Activated CD4-positive, alpha-beta memory T cell treated with anti-CD3 and anti-CD28 coated beads for 36 hours (primary cell): ENCODE results near the gene XPNPEP2. TPM values are rescaled to one million over a fixed set of nuclear protein-coding genes. Genes with fewer than 3 reads are reported as not detected.

Source experiments
- CTCF ChIA-PET: fragments of 350-600 bp; sonication (Branson Sonifier 250); formaldehyde crosslinking; loops from one replicate; lab custom pipeline; 2021; ENCODE audit warnings: antibody characterized with exemption, inconsistent platforms; lab: Charles Lee
- POLR2A ChIA-PET: fragments of 350-600 bp; sonication (Branson Sonifier 250); formaldehyde crosslinking; loops from one replicate; lab custom pipeline; 2021; ENCODE audit warnings: antibody characterized with exemption; lab: Charles Lee
- DNase-seq: peaks from one replicate; pipeline ENCODE4 v3.0.0-alpha.2; 2020
- H3K27ac Mint-ChIP-seq: one replicate; pipeline ENCODE4 v1.8.0; 2021; ENCODE audit warnings: mixed read lengths
- H3K27me3 Mint-ChIP-seq: one replicate; pipeline ENCODE4 v1.8.0; 2021; ENCODE audit warnings: mixed read lengths
- H3K36me3 Mint-ChIP-seq: one replicate; pipeline ENCODE4 v1.8.0; 2021; ENCODE audit warnings: mixed read lengths
- H3K4me1 Mint-ChIP-seq: one replicate; pipeline ENCODE4 v1.8.0; 2021; ENCODE audit warnings: low read depth, mixed read lengths
- H3K4me3 Mint-ChIP-seq: one replicate; pipeline ENCODE4 v1.8.0; 2021; ENCODE audit warnings: mild to moderate bottlenecking, mixed read lengths
- H3K9me3 Mint-ChIP-seq: one replicate; pipeline ENCODE4 v1.8.0; 2021; ENCODE audit warnings: mixed read lengths
- intact Hi-C: fragments of 100-400 bp; cut with micrococcal nuclease; formaldehyde crosslinking; loops from one replicate; pipeline ENCODE4 v1.15.1; 2023
- total RNA-seq, 2 experiments: library from RNA; stranded (reverse); gene quantifications; one replicate each; pipeline ENCODE4 v1.2.3, GENCODE V29; 2021

The XPNPEP2 gene
- total RNA-seq, 2 experiments from 2014 or later, result 0.80 to 0.93 TPM

DNA sequence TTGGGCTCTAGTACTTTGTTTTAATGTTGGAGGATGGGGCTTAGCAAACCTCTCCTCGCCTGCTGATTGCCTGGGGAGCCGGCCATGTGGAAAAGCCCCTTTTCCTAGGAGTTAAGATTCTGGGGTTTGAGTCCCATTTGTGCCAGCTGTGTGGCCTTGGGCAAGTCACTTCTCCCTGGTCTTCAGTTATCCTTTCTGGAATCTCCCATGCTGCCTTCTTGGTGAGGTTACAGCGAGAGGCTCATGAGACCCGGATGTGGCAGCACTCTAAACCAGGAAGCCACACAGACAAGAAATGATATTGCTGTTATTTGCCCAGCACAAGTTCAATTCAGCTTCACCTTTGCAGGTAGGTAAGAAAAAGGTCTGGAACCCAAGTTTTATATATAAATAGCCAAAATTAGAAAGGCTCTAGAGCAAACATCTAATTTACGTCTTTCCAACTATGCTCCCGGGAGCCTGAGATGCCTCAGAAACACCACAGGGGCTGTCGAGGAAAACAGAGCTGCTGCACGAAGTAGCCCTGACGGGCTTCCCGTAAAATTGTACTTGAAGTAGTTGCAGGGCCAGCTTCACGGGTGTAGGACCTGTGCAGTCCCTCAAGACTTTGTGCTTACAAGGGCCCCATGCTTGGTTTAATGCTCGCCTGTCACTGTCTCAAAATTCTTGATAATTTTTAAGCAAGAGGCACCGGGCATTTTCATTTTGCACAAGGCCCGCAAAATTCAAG is 32.7 kb downstream of the XPNPEP2 start:
- peaks cover 67% of the 10 kb centered on the region for H3K4me1 Mint-ChIP-seq
- intact Hi-C loops, result no loop called here
- DNase-seq, result peak; percentile 58

DNA sequence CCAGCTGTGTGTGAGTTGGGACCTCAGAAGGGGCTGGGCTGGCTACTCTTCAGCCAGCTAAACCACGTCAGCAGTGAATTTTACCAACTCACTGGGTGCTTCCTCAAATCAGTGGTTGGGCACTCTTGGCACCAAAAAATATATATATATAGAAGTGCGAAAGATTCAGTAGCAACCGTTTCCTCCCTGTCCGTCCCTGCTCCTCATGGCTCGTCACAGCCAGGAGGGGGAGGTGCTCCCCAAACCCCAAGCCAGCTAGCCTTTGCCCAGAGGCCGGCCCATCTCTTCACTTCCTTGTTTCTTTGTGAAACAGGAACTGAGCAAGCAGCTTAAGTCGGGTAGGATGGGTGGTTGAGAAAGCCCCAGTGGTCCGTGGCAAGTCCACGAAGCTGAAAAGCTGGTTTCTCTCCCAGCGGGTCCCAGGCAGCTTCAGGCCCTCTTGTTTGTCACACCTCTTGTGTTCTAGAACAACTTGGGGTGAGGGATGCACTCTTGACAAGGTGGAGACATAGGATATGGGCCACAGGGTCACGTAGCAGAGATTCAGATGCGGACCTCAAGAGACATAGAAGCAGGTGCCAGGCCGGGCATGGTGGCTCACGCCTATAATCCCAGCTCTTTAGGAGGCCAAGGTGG is 34.1 kb downstream of the XPNPEP2 start:
- ChIA-PET CTCF (interaction anchor here (1.5 to 3.1 kb wide), 5 partner anchors 8 to 17 kb away, joined by 4 to 9 read pairs (median 8); no protein-coding TSS in a partner anchor), POLR2A (interaction anchor here (1.0 to 5.2 kb wide), 5 partner anchors 8 to 25 kb away, joined by 3 to 32 read pairs (median 6); no protein-coding TSS in a partner anchor)
- H3K36me3 Mint-ChIP-seq, result no peaks in the 10 kb centered on the region
- H3K27me3 Mint-ChIP-seq, result no peaks in the 10 kb centered on the region
- H3K4me3 Mint-ChIP-seq, result peak overlapping the region; percentile 48
- peaks cover 64% of the 10 kb centered on the region for H3K4me1 Mint-ChIP-seq
- H3K27ac Mint-ChIP-seq, result peak overlapping the region; percentile 92
- intact Hi-C loops, result no loop called here
- peak; percentile 70 for DNase-seq
- H3K9me3 Mint-ChIP-seq, result no peaks in the 10 kb centered on the region

More for the DNA sequence above, 32.7 kb downstream of the XPNPEP2 start:
- Mint-ChIP-seq H3K9me3 (no peaks in the 10 kb centered on the region), H3K27me3 (no peaks in the 10 kb centered on the region), H3K27ac (peak overlapping the region; percentile 95), H3K36me3 (no peaks in the 10 kb centered on the region), H3K4me3 (peak overlapping the region; percentile 26)
- ChIA-PET POLR2A (interaction anchor here (0.5 to 5.2 kb wide), 7 partner anchors 10 to 326 kb away, joined by 3 to 32 read pairs (median 5); no protein-coding TSS in a partner anchor), CTCF (interaction anchor here (1.5 to 3.1 kb wide), 3 partner anchors 8 to 16 kb away, joined by 5 to 9 read pairs (median 9); partner anchors contain the start of gene SASH3)

GRCh38 chrX:129773649-129774458 is 35.1 kb downstream of the XPNPEP2 start:
- Mint-ChIP-seq H3K9me3 (no peaks in the 10 kb centered on the region), H3K4me1 (peaks cover 65% of the 10 kb centered on the region), H3K4me3 (no peak overlapping the region), H3K27ac (peak overlapping the region; percentile 92), H3K36me3 (no peaks in the 10 kb centered on the region), H3K27me3 (no peaks in the 10 kb centered on the region)
- DNase-seq, result peak; percentile 44
- intact Hi-C loops, result no loop called here
- ChIA-PET POLR2A (interaction anchor here (1.4 to 5.2 kb wide), 3 partner anchors 7 to 24 kb away, joined by 6 to 32 read pairs (median 7); no protein-coding TSS in a partner anchor), CTCF (interaction anchor here (1.3 to 3.1 kb wide), 3 partner anchors 9 to 14 kb away, joined by 4 to 9 read pairs (median 8); no protein-coding TSS in a partner anchor)

DNA sequence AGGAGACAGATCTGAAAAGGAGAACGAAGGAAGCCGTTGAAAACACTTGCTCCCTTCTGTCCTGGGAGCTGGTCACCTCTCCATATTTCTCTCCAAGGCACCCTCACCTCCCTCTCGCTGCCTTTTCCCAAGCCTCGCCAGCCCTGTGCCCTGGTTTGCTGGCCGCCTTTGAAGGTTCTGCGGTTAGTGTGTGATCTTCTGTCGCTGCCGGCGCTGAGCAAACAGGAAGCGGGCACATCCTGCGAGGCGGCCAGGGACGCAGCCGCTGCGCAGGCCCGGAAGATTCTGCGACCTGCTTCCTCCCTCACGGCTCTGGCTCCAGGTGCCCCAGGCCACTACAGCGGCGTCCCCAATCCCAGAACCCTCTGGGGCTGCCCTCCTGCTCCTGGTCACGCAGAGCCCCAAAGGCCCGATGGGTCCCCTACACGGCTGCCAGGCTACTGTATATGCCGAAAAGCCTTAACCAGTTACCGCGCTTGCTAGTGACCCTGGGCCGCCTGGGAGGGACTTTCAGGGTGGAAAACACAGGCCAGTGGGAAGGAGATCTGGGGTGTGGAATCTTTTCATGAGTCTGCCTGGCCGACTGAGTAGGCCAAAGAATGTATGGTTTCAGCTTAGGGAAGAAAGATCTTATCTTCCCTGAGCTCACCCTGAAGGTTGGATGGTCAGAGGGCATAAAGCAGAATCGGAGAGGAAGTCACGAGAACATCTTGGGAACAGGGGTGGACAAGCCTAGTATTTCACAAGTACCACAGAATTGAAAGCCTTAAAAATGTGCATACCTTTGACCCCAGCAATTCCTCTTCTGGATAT is 38.6 kb downstream of the XPNPEP2 start:
- H3K4me3 Mint-ChIP-seq, result peak overlapping the region; percentile 78
- H3K4me1 Mint-ChIP-seq, result peaks cover 48% of the 10 kb centered on the region
- H3K27ac Mint-ChIP-seq, result peak overlapping the region; percentile 97
- ChIA-PET CTCF (interaction anchor here (1.6 kb wide), 1 partner anchor 18 kb away, joined by 5 read pairs; no protein-coding TSS in a partner anchor), POLR2A (interaction anchor here (0.6 to 8.2 kb wide), 7 partner anchors 8 to 41 kb away, joined by 3 to 58 read pairs (median 3); no protein-coding TSS in a partner anchor)
- no peaks in the 10 kb centered on the region for H3K9me3 Mint-ChIP-seq
- H3K27me3 Mint-ChIP-seq, result no peaks in the 10 kb centered on the region
- peaks cover 28% of the 10 kb centered on the region for H3K36me3 Mint-ChIP-seq
- intact Hi-C loops, result loop anchor here (5.0 kb wide), 1 partner anchor 205 kb away; the partner anchor contains the start of gene BCORL1
- peak; percentile 85 for DNase-seq

GRCh38 chrX:129779086-129779672 is 40.4 kb downstream of the XPNPEP2 start:
- intact Hi-C loops, result loop anchor here (5.0 kb wide), 1 partner anchor 203 kb away; the partner anchor contains the start of gene BCORL1
- CTCF ChIA-PET, result interaction anchor here (0.7 to 5.6 kb wide), 4 partner anchors 9 to 281 kb away, joined by 3 to 40 read pairs (median 6); no protein-coding TSS in a partner anchor
- POLR2A ChIA-PET, result interaction anchor here (0.9 to 8.2 kb wide), 3 partner anchors 10 to 20 kb away, joined by 3 to 58 read pairs (median 3); no protein-coding TSS in a partner anchor
- H3K27ac Mint-ChIP-seq, result peak overlapping the region; percentile 97
- DNase-seq, result no peak
- peaks cover 42% of the 10 kb centered on the region for H3K36me3 Mint-ChIP-seq
- H3K9me3 Mint-ChIP-seq, result no peaks in the 10 kb centered on the region
- H3K27me3 Mint-ChIP-seq, result no peaks in the 10 kb centered on the region
- peaks cover 49% of the 10 kb centered on the region for H3K4me1 Mint-ChIP-seq
- peak overlapping the region; percentile 79 for H3K4me3 Mint-ChIP-seq

GRCh38 chrX:129779747-129780146 is 41.0 kb downstream of the XPNPEP2 start, which contains the start of gene SASH3:
Gene SASH3, plus strand, starts transcription at chrX:129779949. Its CDS starts 149 bp downstream, at chrX:129780098.
- H3K36me3 Mint-ChIP-seq, result peaks cover 47% of the 10 kb centered on the region
- ChIA-PET CTCF (interaction anchor here (1.4 to 5.6 kb wide), 3 partner anchors 10 to 44 kb away, joined by 3 to 40 read pairs (median 9); no protein-coding TSS in a partner anchor), POLR2A (interaction anchor here (0.9 to 8.2 kb wide), 3 partner anchors 9 to 21 kb away, joined by 3 to 58 read pairs (median 3); no protein-coding TSS in a partner anchor)
- peak within 1 kb of the TSS; percentile 97 for H3K27ac Mint-ChIP-seq
- H3K27me3 Mint-ChIP-seq, result no peaks in the 10 kb centered on the region
- H3K4me1 Mint-ChIP-seq, result peaks cover 50% of the 10 kb centered on the region
- DNase-seq, result peak; percentile 81
- H3K9me3 Mint-ChIP-seq, result no peaks in the 10 kb centered on the region
- intact Hi-C loops, result loop anchor here (2.0 to 5.0 kb wide), 5 partner anchors 19 to 623 kb away; partner anchors contain the start of genes BCORL1, RAB33A and RBMX2
- H3K4me3 Mint-ChIP-seq, result peak within 1 kb of the TSS; percentile 79

GRCh38 chrX:129780441-129781105 is 41.8 kb downstream of the XPNPEP2 start:
- DNase-seq, result no peak
- H3K4me1 Mint-ChIP-seq, result peaks cover 49% of the 10 kb centered on the region
- intact Hi-C loops, result loop anchor here (1.0 to 5.0 kb wide), 7 partner anchors 11 to 622 kb away; partner anchors contain the start of genes RAB33A and RBMX2
- CTCF ChIA-PET, result interaction anchor here (1.1 to 5.6 kb wide), 7 partner anchors 9 to 102 kb away, joined by 3 to 40 read pairs (median 9); no protein-coding TSS in a partner anchor
- peaks cover 53% of the 10 kb centered on the region for H3K36me3 Mint-ChIP-seq
- H3K9me3 Mint-ChIP-seq, result no peaks in the 10 kb centered on the region
- H3K4me3 Mint-ChIP-seq, result peak overlapping the region; percentile 79
- H3K27me3 Mint-ChIP-seq, result no peaks in the 10 kb centered on the region
- POLR2A ChIA-PET, result interaction anchor here (0.9 to 8.2 kb wide), 9 partner anchors 7 to 101 kb away, joined by 3 to 58 read pairs (median 4); no protein-coding TSS in a partner anchor
- peak overlapping the region; percentile 97 for H3K27ac Mint-ChIP-seq

DNA sequence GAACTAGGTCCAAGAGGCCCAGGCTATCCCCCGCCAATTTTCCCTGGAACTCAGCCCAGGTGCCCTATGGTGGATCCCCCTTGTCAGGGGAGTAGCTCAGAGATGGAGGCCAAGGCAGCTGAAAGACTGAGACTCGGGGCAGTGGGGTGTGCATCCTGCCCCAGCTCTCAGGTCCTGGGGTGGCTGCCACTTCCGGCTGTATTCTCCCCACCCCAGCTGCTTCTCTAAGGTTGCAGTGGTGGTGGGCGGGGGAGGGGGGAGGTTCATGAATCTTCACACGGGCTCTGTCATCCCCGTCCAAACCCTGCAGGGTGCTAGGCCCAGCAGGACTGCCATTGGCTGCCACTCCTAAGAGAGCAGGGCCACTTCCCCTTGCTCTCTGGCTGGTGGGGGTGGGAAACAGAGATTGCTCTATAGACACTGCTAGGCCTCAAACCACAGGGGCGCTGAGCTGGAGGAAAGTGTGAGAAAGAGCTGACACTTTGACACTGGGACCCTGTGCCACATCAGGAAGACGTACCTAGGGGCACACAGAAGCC is 42.4 kb downstream of the XPNPEP2 start:
- CTCF ChIA-PET, result interaction anchor here (0.8 to 5.6 kb wide), 8 partner anchors 9 to 176 kb away, joined by 3 to 40 read pairs (median 4); no protein-coding TSS in a partner anchor

More for the DNA sequence above, 42.4 kb downstream of the XPNPEP2 start:
- no peaks in the 10 kb centered on the region for H3K9me3 Mint-ChIP-seq
- peaks cover 53% of the 10 kb centered on the region for H3K4me1 Mint-ChIP-seq
- H3K36me3 Mint-ChIP-seq, result peaks cover 58% of the 10 kb centered on the region
- peak overlapping the region; percentile 97 for H3K27ac Mint-ChIP-seq
- POLR2A ChIA-PET, result interaction anchor here (0.9 to 8.2 kb wide), 9 partner anchors 8 to 102 kb away, joined by 3 to 58 read pairs (median 7); no protein-coding TSS in a partner anchor
- no peaks in the 10 kb centered on the region for H3K27me3 Mint-ChIP-seq
- peak; percentile 92 for DNase-seq
- peak overlapping the region; percentile 79 for H3K4me3 Mint-ChIP-seq
- intact Hi-C loops, result loop anchor here (1.0 to 5.0 kb wide), 7 partner anchors 12 to 621 kb away; partner anchors contain the start of genes RAB33A and RBMX2
